Endothelial cell of umbilical vein (primary cell): ENCODE measurements around the gene IPPK.

ENCODE experiments used
- CTCF ChIP-seq, 2 donors: IDR thresholded peaks; 1 replicate in 1 of 2; 2 replicates in 1 of 2; pipeline ENCODE4 v1.5.1; 2011; ENCODE audit warnings: low read length in 2 of 2, mild to moderate bottlenecking in 2 of 2, moderate library complexity in 2 of 2, control low read depth in 1 of 2, inconsistent platforms in 1 of 2, low read depth in 1 of 2; ENCODE audit not compliant: insufficient read depth in 1 of 2; ENCODE audit errors: extremely low read depth in 1 of 2
- EZH2 ChIP-seq: IDR thresholded peaks from 2 replicates; pipeline ENCODE4 v1.6.1; 2012; ENCODE audit warnings: borderline replicate concordance, low read depth, mild to moderate bottlenecking, moderate library complexity, low read length, inconsistent platforms; ENCODE audit not compliant: severe bottlenecking
- GATA2 ChIP-seq: IDR thresholded peaks from 2 replicates; pipeline ENCODE4 v1.7.0; 2011; ENCODE audit warnings: low read depth, mild to moderate bottlenecking, moderate library complexity, mixed read lengths, low read length; ENCODE audit not compliant: insufficient read length, insufficient read depth
- MAX ChIP-seq: IDR thresholded peaks from 2 replicates; pipeline ENCODE4 v1.6.1; 2011; ENCODE audit not compliant: insufficient read depth, insufficient read length
- POLR2A ChIP-seq: IDR thresholded peaks from 2 replicates; pipeline ENCODE4 v1.6.1; 2012; ENCODE audit warnings: low read depth, mild to moderate bottlenecking, control low read depth, low read length
- POLR2AphosphoS5 ChIP-seq: IDR thresholded peaks from 2 replicates; pipeline ENCODE4 v1.6.1; 2012; ENCODE audit warnings: low read depth, mild to moderate bottlenecking, control low read depth, low read length, moderate library complexity; ENCODE audit not compliant: insufficient read depth

GRCh38 chr9:92615790-92616189 is 54.1 kb downstream of the IPPK start:
- no peak for TF ChIP-seq CTCF (IDR thresholded peaks at IDR 0.05; ENCODE audit: extremely low read depth in 1 of 2, insufficient read depth in 1 of 2, low read depth in 1 of 2, low read length in 2 of 2)
- TF ChIP-seq POLR2A, result no peak
- no peak for TF ChIP-seq EZH2
- TF ChIP-seq POLR2AphosphoS5, result no peak
- no peak for TF ChIP-seq MAX
- TF ChIP-seq GATA2, result no peak
